HL-60/S4 (cell line): ENCODE data around the gene PCNX1.

Experiments used
- in situ Hi-C: fragments of 300-500 bp; cut with MboI; formaldehyde crosslinking; loops from 2 replicates; pipeline ENCODE4 v1.14.3; 2022; ENCODE audit warnings: low sequenced_read_pairs

PCNX1 gene

GRCh38 chr14:70955543-70956480 is 48.6 kb downstream of the PCNX1 start:
- in situ Hi-C loops = no loop called here

- in situ Hi-C loops = no loop called here
Observed at GRCh38 chr14:70956511-70956910, 49.3 kb downstream of the PCNX1 start.

GRCh38 chr14:70957710-70958109 is 50.5 kb downstream of the PCNX1 start:
- in situ Hi-C loops = no loop called here

GRCh38 chr14:70962935-70963334 is 55.7 kb downstream of the PCNX1 start:
- in situ Hi-C loops = no loop called here

DNA sequence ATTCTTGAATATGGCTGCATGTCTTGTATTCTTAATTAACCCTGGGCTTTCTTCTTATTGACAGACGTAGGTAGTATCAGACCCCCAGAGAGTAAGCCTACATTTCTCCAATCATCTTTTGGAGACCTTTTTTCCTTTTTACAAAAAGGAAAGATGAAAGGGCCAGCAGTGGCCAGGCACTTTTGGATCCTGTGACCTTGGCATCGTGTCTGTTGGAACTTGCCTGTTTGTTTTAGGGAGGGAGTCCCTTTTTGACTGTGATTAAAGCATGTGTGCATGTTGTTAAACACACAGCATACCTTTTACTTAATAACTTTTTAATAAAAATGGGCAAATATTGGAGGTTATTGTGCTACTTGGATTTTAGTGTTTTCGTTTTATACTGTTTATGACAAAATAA is 57.2 kb downstream of the PCNX1 start:
- in situ Hi-C loops = no loop called here

DNA sequence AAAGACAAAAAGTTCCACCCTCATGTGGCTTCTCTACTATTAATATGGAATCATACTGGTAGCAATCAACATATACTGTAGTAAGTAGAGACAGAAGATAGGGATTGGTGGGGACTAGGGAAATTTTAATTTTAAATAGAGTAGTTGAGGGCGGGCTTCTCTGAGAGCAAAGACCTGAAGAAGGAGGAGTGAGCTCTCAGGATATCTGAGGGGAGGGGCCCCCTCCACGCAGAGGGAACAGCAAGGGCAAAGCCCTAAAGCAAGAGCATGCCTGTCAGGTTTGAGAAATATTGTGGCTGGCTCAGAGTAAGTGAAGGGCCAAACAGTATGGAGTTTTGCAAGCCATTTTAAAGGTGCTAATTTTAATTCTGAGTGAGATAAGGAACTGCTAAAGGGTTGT is 64.3 kb downstream of the PCNX1 start:
- in situ Hi-C loops = no loop called here

DNA sequence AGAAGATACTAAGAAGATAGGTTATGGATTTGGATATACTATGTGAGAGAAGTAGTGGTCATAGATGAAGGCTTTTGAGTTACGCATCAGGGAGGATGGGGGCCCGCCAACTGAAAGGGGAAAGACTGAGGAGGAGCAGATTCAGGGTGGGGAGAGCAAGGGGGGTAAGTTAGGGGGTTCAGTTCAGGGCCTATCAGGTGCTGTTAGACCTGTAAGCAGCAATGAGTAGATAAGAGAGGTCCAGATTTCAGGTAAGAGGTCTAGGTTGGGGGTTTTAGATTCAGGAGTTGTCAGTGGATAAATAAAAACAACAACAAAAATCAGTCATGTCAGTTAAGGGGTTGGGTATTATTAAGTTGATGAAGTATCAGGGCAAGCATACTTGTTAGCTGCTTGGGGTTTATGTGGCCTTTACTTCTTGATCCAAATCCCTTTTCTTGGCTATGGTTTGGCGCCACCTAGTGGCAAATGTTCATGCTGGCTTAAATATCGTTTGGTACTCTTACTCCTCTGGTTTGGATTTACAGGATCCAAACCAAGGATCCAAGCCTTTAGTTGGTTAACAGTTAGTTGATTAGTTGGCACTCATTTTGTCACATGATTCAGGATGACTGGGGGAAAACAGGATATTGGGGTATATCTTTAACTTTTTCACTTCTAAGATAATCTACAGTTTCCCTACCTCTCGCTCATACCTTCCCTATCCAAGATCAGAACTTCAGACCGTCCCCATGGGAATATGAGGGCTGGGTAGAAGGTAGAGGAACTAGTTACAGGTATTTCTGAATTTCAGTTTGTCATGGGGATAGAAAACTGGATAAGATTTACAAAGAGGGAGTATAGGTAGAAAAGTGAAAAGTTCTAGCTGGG is 65.1 kb downstream of the PCNX1 start:
- in situ Hi-C loops = no loop called here

DNA sequence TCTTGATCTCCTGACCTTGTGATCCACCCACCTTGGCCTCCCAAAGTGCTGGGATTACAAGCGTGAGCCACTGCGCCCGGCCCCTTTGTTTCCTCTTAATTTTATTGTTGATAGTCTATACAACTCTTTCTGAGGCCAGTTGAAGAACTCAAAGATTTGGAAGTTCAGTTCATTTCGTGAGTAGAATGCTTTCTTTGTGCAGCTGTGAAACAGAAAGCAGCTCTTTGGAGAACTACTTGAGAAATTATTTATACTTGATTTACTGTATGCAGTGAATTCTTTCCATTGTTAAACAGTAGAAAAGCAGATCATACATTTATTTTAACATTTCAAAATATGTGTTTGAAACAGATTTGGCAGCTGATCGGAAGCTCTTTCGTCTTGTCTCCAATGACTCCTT is 69.3 kb downstream of the PCNX1 start:
- in situ Hi-C loops = no loop called here

- in situ Hi-C loops = no loop called here
Observed at GRCh38 chr14:70981000-70981952, 74.0 kb downstream of the PCNX1 start.

- in situ Hi-C loops = no loop called here
Observed at GRCh38 chr14:70982200-70982599, 74.9 kb downstream of the PCNX1 start.

GRCh38 chr14:70987041-70987440 is 79.8 kb downstream of the PCNX1 start:
- in situ Hi-C loops = no loop called here

- in situ Hi-C loops = no loop called here
Observed at GRCh38 chr14:70988452-70988851, 81.2 kb downstream of the PCNX1 start.

- in situ Hi-C loops = no loop called here
Observed at GRCh38 chr14:70993931-70994330, 86.7 kb downstream of the PCNX1 start.

DNA sequence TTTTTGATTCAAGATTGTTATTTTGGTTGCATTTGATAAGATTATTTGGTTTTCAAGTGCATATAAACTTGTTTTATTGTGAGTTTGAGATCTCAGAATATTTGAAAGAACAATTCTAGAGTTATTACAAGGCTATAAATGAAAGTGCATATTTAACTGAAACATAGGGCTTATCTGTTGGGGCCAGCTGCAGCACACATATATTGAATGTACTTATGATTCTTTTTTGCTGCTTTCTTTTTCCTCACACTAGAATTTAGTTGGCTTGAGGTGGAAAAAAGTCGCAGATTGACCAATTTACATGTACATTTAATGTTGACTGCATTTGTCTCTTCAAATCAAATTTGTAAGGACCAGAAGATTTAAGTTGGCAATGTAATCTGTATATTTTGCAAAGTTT is 88.0 kb downstream of the PCNX1 start:
- in situ Hi-C loops = no loop called here

GRCh38 chr14:70995671-70996070 is 88.4 kb downstream of the PCNX1 start:
- in situ Hi-C loops = no loop called here

GRCh38 chr14:70999117-70999516 is 91.9 kb downstream of the PCNX1 start:
- in situ Hi-C loops = no loop called here

DNA sequence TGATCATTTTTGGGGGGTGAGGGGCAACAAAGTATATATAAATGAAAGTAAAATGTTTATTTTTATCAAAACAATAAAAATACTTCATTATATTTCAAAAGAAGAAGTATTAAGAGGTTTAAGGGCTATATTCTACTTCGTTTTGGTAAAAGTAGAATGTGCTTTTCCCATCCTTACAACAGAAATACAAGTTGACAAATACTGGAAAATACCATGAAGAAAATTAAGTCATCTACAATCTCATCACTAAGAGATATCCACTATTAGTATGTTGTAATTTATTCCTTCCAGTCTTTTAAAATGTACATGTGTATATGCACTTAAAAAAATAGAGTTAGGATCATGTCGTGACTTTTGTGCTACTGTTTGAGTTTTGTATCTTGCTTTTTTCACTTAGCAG is 92.8 kb downstream of the PCNX1 start:
- in situ Hi-C loops = no loop called here

DNA sequence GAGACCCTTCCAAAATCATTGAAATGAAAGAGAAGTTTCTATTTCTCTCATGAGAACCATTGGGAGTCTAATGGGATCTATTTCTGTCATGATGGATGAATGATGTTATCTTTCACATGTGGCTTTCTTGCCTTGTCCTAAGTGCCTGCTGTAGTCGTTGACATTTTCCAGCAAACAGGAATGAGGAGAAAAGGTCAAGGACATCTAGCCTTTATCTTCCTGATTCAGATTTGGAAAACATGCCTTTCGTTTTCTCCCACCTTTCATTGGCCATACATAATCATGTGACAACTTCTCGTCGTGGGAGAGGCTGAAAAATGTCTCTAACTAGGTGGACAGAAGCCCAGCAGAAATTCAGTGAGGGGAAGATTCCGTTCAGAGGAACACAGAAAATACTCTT is 94.5 kb downstream of the PCNX1 start:
- in situ Hi-C loops = no loop called here

- in situ Hi-C loops = no loop called here
Observed at GRCh38 chr14:71003156-71003555, 95.9 kb downstream of the PCNX1 start.

DNA sequence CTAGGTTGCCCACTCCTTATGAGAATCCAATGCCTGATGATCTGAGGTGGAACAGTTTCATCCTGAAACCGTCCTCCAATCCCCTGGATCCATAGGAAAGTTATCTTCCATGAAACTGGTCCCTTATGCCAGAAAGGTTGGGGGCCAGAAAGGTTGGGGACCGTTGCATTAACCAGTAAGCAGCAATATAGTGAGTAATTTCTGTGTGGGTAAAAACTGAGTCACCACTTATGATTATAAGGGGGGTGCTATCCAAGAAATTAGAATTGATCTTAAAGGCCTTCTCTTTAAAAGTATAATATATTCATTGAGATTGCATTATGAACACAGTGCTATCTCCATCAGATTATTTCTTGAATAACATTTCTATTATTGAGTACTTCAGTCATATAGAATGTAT is 97.2 kb downstream of the PCNX1 start:
- in situ Hi-C loops = no loop called here

- in situ Hi-C loops = no loop called here
Observed at GRCh38 chr14:71005076-71005475, 97.8 kb downstream of the PCNX1 start.
